Limb (tissue), 2 donors: ENCODE results near the gene CCR1.
"Not testable (repeated sequence)": the region's sequence is repeated elsewhere in the genome, so short reads cannot be mapped to it uniquely, and the experiment has no call there.

Experiments
- DNase-seq, 2 donors: peaks; one replicate each; pipeline ENCODE4 v3.0.0-alpha.2; 2016; ENCODE audit errors: extremely low spot score in 2 of 2

CCR1 gene

GRCh38 chr3:46212101-46212500 is 4.0 kb upstream of the CCR1 start:
- DNase-seq = no peak

- no peak for DNase-seq
These were observed 1.8 kb upstream of the CCR1 start for GRCh38 chr3:46209746-46210470.

- DNase-seq = no peak
These were observed 940 bp upstream of the CCR1 start for GRCh38 chr3:46209053-46209452.

- not testable (repeated sequence) for DNase-seq
These were observed 599 bp downstream of the CCR1 start for GRCh38 chr3:46207514-46207913.

GRCh38 chr3:46206282-46207015 is 1.7 kb downstream of the CCR1 start:
- DNase-seq = no peak

GRCh38 chr3:46205286-46205960 is 2.7 kb downstream of the CCR1 start:
- no peak for DNase-seq

GRCh38 chr3:46203681-46204080 is 4.4 kb downstream of the CCR1 start:
- no peak for DNase-seq

GRCh38 chr3:46202535-46202934 is 5.6 kb downstream of the CCR1 start:
- DNase-seq = no peak

GRCh38 chr3:46200790-46201189 is 7.3 kb downstream of the CCR1 start:
- DNase-seq = no peak

GRCh38 chr3:46200211-46200610 is 7.9 kb downstream of the CCR1 start:
- no peak for DNase-seq

- no peak for DNase-seq
These were observed 11.7 kb downstream of the CCR1 start for GRCh38 chr3:46196261-46196957.

GRCh38 chr3:46194868-46195553 is 13.1 kb downstream of the CCR1 start:
- no peak for DNase-seq

- DNase-seq = no peak
These were observed 14.7 kb downstream of the CCR1 start for GRCh38 chr3:46193436-46193835.

- no peak for DNase-seq
These were observed 15.2 kb downstream of the CCR1 start for GRCh38 chr3:46192939-46193338.

- DNase-seq = no peak
These were observed 16.4 kb downstream of the CCR1 start for GRCh38 chr3:46191730-46192129.

- no peak for DNase-seq
These were observed 19.4 kb downstream of the CCR1 start for GRCh38 chr3:46188708-46189107.

GRCh38 chr3:46187876-46188275 is 20.2 kb downstream of the CCR1 start:
- DNase-seq = no peak

GRCh38 chr3:46187341-46187700 is 20.8 kb downstream of the CCR1 start:
- DNase-seq = no peak

GRCh38 chr3:46186471-46187340 is 21.4 kb downstream of the CCR1 start:
- no peak for DNase-seq

- DNase-seq = no peak
These were observed 23.6 kb downstream of the CCR1 start for GRCh38 chr3:46184469-46184868.
